Raji (cell line): ENCODE results near the gene PLEKHN1.

Source experiments
- POLR2A ChIP-seq: IDR thresholded peaks from 2 replicates; pipeline ENCODE4 v1.6.1; 2011; ENCODE audit warnings: low read depth, low read length, control low read depth; ENCODE audit not compliant: insufficient read depth

PLEKHN1 gene

GRCh38 chr1:937521-937920, 28.8 kb upstream of the PLEKHN1 start:
- TF ChIP-seq POLR2A, result no peak

GRCh38 chr1:938088-938683, 28.1 kb upstream of the PLEKHN1 start:
- no peak for TF ChIP-seq POLR2A

- TF ChIP-seq POLR2A, result no peak
Observed at GRCh38 chr1:938711-939489, 27.4 kb upstream of the PLEKHN1 start.

- no peak for TF ChIP-seq POLR2A
Observed at GRCh38 chr1:939511-940106, 26.7 kb upstream of the PLEKHN1 start.

- no peak for TF ChIP-seq POLR2A
Observed at GRCh38 chr1:940107-941014, 25.9 kb upstream of the PLEKHN1 start.

GRCh38 chr1:941015-941587, 25.2 kb upstream of the PLEKHN1 start:
- no peak for TF ChIP-seq POLR2A

DNA sequence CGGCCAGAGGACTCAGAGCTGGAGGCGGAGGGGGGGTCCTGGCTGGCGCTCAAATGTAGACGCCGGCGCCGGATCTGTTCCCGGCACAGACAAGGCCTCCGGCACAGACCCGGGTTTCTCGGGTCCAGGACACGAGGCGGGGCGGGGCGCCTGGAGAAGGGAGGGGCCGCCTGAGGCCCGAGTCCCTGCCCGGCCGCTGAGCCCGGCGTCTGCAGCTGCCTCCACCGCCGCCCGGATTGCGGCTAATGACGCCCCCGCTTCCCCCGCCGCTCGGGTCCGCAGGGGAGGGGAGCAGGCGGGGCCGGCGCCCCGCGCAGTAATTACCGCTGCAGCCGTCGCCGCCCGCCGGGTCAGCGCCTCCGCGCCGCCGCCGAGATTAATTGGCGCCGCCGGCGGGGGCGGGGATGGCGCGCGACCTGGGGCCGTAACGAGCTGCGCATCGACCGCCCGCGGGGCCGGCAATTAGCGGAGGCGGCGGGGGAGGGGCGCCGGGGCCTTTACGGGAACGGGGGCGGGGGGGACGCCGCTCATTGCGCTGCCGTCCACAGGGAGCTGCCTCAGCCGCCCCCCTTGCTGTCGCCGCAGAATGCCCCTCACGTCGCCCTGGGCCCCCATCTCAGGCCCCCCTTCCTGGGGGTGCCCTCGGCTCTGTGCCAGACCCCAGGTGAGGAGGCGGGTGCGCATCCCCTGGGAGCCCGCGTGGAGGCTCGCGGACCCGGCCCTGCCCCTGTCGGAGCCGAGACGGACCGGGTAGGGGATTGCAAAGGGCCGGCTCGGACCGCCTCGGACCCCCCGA, 24.5 kb upstream of the PLEKHN1 start:
- no peak for TF ChIP-seq POLR2A

- no peak for TF ChIP-seq POLR2A
Observed at GRCh38 chr1:942411-942821, 23.9 kb upstream of the PLEKHN1 start.

DNA sequence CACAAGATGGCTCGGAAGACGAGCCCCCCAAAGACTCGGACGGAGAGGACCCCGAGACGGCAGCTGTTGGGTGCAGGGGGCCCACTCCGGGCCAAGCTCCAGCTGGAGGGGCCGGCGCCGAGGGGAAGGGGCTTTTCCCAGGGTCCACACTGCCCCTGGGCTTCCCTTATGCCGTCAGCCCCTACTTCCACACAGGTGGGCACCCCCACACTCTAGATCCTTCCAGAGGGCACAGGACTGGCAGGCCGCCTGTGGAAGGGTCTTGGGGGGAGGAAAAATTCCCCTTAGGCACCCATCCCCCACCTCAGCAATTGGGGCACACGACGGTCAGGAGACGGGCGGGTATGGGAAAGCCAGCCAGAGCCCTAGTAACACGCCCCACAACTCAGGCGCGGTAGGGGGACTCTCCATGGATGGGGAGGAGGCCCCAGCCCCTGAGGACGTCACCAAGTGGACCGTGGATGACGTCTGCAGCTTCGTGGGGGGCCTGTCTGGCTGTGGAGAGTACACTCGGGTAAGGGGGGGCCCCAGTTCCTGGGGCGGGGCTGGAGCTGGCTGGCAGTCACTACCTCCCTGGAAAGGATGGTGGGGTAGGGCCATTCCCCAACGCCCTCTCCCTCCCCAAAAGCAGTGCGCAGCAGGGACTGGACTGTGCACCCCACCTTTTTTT, 23.3 kb upstream of the PLEKHN1 start:
- no peak for TF ChIP-seq POLR2A

- TF ChIP-seq POLR2A, result no peak
Observed at GRCh38 chr1:943545-944340, 22.5 kb upstream of the PLEKHN1 start.

GRCh38 chr1:944341-945325, 21.6 kb upstream of the PLEKHN1 start:
- TF ChIP-seq POLR2A, result no peak

GRCh38 chr1:945688-946556, 20.4 kb upstream of the PLEKHN1 start:
- no peak for TF ChIP-seq POLR2A
